DOHH2 (cell line): ENCODE results near the gene DGAT2.

ENCODE experiments used
- CTCF ChIP-seq: fragments of 200-600 bp; sonication (generic); IDR thresholded peaks from one replicate; pipeline ENCODE4 v1.5.1; 2014; ENCODE audit warnings: antibody characterized with exemption, mild to moderate bottlenecking, low read depth, low read length; ENCODE audit not compliant: poor library complexity, severe bottlenecking
- EZH2phosphoT487 ChIP-seq: fragments of 200-600 bp; sonication (generic); IDR thresholded peaks from 2 replicates; pipeline ENCODE4 v1.6.1; 2017; ENCODE audit warnings: borderline replicate concordance, mild to moderate bottlenecking, antibody characterized with exemption, low read length, moderate library complexity, mixed read lengths

DNA sequence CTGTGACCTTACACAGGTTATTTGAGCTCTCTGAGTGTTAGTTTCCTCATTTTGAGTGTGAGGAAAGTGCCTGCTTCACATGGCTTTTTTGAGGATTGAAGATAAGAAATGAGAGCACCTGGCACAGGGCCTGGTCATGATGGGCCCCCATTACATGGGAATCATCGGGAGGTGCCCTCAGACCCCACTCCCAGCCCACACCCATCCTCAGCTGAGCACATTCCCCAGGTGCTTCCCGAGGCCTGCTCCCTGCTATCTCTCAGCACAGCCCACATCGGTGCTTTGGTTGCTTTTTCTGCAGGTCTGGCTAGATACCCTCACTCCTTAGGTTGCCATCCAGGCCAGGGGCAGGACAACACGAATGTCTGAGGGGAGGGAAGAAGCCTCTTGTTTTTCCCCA, 16.6 kb downstream of the DGAT2 start:
- TF ChIP-seq EZH2phosphoT487 (no peak), CTCF (no peak)
